Stimulated activated CD4-positive, alpha-beta T cell treated with anti-CD3 and anti-CD28 coated beads, Interleukin-1b, Interleukin-23, amount 100 ng/mL, for 1 hour (primary cell): Measurements from ENCODE around the gene NR5A2.

Source experiments
- DNase-seq, 2 donors: peaks; one replicate each; pipeline ENCODE4 v3.0.0-alpha.2; 2020; ENCODE audit warnings: low read depth in 2 of 2

The NR5A2 gene

DNA sequence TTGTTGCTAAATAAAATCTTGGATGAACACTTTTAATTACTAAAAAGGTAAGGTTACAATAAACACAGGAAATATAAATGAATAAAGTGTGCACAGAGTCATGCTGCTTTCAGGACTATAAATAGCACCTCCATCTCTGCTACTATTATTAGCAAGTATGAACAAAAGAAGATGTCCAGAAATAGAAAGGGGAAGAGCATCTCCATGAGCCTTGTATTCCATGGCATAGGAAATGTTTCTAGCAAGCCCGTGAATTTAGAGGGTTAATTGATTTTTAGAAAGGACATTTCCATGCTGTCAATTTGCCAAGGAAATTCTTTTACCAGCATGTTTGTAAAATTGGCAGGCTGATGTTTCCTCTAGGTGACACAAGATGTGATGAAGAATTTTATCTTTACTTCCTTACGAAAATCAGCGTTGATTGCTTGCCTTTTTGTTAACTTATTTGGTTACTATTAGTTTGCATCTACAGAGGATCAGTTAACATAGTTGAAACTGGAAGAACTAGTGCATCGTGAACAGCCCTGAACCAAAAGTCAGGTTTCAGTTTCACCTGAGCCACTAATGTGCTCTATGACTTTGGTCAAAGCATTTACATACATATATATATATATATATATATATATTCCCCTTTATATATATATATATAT is 45.3 kb downstream of the NR5A2 start:
- no peak for DNase-seq

DNA sequence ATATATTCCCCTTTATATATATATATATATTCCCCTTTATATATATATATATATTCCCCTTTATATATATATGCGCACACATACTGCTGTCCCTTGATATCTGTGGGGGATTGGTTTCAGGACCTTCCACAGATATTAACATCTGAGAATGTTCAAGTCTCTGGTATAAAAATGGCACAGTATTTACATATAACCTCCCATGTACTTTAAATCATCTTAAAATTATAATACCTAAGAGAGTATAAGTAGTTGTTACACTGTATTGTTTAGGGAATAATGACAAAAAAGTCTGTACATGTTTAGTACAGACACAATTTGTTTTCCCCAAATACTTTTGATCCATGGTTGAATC is 45.8 kb downstream of the NR5A2 start:
- no peak for DNase-seq

DNA sequence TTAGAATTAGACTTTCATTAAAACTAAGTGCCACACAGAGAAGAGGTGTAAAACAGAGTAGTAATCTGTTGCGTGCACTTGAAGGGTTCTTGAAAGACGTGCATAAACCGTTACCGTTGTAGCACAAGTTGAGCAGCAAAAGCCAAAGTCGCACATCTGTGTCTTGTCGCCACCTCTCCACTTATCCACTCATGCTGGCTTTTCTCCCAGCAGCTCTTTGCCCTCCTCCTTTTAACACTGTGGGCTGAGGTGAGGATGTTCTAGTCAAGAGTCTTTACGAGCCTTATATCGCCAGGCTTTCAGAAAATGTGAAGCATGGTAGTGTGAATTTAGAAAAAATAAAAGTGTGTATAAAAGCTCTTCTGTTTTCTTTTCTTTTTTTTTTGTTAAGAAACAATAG is 48.0 kb downstream of the NR5A2 start:
- DNase-seq: no peak

DNA sequence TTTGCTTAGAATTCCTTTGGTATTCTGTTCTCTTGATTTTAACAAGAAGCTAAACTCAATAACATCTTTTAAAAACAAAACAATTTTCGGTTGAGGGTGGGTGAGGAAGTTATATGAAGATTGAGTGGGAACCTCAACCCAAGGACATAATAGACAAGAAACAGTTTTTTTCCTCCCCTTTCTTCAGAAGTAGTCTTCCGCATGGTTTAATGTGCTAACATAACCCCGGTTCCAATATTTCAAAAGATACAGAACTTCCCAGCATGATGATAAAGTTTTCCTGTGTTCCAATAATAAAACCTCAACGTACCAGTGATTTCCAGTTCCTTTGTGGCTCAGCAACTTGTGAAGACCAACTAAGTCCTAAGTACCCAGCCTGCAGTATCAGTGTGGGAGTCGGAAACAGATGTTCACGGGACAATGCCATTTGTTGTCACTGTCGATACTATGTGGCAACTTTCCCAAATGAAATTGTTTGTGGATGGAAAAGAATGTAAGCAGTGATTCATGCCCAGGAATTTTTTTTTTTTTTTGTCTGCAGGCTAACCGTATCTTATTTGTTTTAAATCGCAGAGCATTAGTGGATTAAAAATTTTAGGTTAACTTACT is 48.5 kb downstream of the NR5A2 start:
- no peak for DNase-seq

DNA sequence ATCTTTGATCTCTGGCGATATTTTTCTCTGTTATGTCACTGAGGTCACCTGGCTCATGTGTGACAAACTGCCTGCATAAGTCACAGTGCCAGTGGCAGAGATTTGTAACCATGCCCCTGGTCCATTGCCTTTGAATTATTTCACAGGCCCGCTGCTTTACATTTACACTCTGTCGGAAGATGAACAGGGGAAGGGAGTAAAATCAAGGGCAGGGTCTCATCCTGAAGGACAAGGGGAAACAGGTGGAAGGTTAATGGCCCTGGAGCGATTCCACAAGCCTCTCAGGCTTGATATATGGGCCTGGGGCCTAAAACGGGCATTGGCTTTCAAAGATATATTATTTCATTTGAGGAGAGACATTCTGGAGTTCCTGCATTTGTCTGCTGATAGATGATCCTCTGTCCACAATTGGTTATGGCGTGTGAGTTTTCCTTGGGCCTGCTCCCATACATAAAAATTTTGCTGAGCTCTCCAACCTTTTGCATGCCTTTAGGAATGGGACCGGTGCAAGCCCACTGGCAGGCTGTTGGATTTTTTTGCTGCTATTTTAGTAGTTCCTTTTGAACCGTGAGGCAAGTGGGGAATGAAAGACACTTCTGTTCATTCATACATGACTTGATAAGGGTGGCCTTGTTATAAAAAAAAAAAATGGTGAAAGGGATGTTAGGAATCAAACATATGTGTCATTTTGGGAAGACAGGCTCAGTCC is 51.9 kb downstream of the NR5A2 start:
- DNase-seq: no peak

DNA sequence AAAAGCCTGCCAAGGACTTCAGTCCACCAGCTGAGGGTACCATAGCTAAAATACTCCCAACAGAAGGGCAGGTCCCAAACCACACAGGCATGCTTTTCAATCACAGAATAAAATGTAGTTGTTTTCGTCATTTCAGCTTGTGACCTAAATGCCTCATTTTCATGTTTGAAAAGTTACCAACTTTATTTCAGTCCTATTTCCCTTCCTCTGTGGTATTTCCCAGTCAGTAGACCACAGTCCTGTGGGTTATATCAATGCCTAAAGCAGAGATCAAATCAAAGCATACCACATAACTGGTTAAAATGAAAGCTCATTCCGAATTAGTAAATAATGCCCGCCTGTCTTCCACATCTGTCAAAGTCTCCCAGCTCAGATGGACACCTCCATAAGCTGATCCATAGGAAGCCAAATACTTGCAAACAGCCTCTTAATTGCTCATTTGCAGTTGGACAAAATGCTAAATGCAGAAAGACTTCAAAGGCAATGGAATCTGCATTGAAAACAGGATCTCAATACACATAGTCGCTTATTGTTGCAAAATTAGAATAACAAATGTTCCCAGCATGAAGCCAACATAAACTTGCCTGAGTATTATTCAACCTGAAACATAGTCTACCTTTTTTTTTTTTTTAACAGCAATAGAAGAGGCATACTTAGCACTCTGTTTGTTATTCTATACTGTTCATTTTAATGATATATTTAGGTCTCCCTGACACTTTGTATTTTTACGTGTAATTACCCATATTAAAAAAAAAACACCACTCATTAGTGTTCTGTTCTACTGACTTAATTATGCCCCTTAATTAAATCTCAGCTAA is 53.9 kb downstream of the NR5A2 start:
- no peak for DNase-seq

DNA sequence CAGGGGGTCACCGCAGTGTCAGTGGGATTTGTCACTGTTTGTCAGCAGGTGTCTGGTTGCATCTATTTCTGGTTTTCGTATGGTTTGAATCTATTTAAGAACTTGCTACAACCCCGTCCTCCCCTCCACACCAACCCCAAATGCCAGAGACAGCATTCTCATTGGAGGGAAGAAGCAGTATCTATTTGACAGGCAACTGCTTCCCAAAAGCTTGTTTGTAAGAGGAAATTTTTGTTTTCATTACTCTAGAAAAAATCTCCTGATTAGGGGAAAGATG is 54.4 kb downstream of the NR5A2 start:
- no peak for DNase-seq

DNA sequence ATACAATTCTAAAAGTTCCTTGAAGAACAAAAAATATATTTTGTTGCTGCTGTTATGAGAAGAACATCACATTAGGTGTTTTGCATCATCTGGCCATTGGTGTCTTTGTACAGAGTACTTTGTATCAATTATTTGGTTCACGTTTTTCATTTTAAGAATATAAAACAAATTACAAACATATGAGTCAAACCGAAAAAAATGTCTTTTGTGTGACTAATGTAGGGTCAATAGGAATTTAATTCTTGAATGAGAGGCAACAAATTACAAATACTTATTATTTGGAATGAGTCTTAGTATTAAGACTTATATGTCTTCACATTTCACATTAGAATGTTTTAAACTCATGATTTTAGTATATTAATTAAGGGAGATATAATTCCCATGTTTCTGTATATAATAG is 54.8 kb downstream of the NR5A2 start:
- DNase-seq: no peak

DNA sequence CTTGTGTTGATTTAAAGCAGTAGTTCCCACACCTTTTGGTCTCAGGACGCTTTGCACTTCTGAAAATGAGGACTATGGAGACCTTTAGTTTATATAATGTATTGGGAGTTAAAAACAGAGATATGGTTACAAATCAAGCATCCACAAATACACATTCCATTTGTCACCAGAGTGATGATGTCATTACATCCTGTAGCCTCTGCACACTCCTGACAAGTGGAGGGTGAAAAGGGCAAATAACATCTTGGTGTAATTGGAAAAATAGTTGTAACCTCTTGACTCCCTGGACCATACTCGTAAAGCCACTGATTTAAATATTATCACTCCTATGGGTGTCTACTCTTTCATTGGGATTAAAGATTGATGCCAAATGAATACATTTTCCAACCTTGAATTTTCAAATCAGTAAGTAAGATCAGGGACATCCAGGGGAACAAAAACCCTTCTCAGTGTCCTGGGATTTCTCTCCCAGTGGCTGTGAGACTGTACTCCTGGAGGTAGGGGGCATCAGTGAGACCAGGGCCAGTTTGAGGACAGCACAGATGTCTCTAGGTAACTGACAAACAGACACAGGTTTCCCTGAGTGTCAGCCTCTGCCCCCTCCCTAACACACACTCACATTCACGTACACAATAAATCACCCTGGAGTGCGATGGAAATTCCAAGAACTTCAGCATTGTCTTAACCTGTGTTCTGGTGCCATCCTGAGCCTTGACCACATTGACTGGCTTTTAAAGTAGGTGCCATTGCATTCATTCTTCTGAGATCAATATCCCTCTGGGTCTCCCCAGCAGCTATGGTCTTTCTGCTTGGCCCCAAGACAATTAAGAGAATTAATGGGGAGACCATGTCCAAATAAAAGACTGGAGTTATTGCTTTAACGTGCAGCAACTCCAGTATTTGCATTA is 63.0 kb downstream of the NR5A2 start:
- no peak for DNase-seq

DNA sequence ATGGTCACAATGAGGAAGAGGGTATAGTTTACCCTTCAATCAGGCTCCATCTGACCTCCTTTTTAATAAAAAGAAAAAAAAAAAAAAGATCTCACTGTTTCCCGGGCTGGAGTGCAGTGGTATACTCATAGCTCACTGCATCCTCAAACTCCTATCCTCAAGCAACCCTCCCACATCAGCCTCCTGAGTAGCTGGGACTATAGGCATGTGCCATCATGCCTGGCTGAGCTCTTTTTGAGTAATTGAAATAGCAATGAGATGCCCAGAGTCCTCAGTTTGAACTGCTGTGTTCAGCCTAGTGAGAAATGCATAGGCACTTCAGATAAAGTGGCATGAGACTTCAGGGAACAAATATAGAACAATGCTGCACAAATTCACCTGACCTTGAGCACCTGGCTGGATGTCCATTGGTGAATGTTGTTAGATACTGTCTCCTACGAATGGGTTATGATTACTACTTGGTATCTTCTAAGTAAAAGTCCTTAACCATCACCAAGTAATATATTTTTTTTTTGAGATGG is 67.6 kb downstream of the NR5A2 start:
- DNase-seq: no peak

DNA sequence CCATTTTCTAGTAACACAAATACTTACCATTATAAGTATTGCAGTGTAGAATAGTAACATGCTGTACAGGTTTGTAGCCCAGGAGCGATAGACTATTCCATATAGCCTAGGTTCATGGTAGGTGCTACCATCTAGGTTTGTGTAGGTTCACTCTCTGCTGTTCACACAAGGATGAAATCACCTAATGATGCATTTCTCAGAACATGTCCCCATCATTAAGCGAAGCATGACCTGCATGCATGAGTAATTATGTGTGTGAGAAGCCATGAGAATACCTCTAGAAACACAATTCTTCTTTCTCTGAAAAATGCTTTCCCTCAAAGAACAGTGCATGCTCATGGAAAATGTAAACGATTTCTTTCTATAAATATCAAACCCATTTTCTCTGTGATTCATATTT is 69.3 kb downstream of the NR5A2 start:
- DNase-seq: no peak

DNA sequence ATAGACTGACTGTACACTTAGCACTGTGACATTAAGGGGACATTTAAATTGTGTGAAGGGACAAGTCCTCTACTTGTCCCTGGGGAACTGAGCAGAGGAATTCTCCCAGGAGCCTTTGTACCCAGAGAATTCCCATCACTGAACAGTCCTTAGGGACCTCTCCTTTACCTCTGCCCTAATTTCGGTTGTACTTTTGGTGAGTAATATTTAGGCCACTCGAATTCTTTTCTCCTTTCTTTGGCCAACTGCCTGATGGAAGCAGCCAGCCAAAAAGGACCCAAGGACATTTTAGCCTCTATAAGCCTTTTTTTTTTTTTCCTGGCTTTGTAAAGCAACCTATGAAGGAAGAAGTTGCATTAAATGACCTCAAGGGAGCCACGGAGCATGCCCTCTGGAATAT is 71.5 kb downstream of the NR5A2 start:
- DNase-seq: no peak

DNA sequence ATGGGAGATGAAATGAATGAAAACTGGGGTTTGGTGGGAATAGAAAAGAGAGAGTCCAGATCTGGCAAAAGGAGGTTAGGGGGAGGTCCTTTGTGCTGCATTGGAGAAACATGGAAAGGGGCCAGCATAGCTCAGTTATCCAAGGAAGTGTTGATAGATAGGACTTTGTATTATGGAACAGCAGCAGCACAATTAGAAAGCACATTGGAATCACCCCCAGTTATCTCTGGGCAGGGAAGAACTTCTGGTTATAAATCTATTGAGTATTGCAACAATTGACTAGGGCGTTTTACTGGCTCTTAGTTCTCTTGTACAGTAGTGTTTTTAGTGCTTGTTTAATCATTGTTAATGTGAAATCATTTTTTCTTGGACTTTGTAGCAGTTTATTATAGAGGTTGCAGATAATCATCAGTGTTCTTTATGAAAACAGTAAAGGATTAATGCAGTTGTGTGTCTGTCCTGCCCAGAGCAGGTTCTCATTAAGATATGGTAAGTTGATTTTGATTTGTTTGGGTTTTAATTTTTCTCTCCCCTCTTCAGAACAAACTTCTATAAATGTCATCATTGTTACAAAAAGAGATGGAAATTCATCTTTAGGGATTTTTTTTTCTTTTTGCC is 76.6 kb downstream of the NR5A2 start:
- no peak for DNase-seq

DNA sequence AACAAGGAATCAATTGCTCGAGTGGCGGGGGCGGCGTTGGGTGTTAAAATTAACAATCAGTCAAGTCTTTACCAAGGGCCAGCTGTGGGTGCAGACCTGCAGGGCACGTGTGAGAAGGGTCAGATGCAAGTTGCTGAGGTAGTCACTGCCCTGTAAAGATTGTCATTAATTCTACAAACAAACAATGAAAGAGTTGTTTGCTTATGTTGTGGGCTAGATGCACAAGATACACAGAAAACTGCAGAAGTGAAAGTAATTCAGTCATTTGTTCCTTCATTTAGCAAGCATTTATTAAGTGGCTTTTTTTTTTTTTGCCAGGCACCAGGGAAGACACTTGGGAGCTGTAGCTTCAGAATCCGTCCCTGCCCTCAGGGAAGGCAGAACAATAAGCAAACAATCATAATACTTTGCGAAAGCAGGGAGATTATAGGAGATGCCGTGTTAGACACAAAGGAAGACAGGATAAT is 79.5 kb downstream of the NR5A2 start:
- DNase-seq: no peak

DNA sequence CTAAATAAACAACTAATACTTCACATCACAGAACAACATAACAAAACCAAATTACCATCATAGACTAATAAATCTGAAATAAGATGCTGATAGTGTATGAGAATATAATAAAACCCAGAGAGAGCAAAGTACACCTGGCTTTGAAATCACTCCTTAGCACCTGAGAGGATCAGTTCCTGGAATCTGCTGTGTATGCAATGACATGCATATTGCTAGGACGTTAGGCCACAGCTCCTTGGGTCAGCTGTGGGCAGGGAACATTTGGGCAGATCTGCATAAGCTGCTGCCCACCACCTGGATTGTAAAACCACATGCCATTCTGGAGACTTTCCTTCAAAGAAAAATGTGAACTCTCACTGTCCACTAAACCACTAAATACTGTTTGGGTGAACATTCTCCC is 81.1 kb downstream of the NR5A2 start:
- DNase-seq: no peak

DNA sequence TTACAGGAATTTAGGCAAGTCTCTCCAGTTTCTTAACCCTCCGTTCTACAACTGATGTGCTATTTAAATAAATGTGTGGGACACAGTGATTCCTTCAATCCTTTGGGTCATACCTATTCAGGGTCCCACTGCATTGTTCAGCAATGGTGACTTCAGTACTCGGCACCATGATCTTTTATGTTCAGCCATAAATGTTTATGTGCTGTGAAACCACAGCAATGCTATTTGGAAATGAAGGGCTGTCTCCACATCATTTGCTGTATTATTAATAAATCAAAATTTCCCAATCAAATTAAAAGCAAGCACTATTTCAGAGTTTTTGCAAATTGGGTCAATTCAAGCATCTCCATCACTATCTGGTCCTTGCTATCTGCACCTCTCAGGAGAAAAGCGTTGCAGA is 84.8 kb downstream of the NR5A2 start:
- no peak for DNase-seq

DNA sequence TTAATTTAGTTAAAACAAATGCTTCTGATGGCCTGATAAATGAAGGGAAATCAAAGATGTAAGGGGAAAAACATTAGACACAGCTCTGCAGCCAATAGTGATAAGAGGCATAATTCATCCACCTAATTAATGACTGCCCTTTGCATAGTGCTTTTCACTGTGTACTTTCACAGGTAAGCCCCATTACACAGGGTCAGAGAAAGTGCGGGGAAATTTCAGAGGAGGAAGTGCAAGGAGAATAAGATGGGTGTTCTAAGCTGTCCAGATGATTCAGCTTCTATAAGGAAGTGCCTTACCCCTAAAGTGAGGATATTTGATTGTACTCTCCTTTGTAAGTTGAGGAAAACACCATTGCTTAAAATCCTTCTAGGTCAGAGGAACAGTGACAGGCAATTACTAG is 88.0 kb downstream of the NR5A2 start:
- no peak for DNase-seq

DNA sequence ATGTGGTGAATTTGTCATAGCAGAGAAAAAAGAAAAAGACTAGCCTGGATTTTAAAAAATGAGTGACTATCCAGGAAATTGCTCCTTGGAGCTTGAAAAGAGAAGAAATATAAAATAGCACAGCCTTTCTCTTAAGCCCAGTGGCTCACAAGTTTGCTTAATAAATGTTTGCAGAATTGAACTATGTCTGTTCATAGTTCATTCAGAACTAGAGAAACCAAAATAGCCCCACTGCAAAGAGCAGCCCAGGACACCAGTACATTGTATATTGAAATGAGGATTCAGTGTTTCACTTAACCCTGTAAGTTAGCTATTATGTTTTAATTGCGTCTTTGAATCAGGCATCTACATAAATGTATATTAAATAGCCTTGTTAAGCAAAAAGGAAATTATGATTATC is 88.8 kb downstream of the NR5A2 start:
- no peak for DNase-seq

DNA sequence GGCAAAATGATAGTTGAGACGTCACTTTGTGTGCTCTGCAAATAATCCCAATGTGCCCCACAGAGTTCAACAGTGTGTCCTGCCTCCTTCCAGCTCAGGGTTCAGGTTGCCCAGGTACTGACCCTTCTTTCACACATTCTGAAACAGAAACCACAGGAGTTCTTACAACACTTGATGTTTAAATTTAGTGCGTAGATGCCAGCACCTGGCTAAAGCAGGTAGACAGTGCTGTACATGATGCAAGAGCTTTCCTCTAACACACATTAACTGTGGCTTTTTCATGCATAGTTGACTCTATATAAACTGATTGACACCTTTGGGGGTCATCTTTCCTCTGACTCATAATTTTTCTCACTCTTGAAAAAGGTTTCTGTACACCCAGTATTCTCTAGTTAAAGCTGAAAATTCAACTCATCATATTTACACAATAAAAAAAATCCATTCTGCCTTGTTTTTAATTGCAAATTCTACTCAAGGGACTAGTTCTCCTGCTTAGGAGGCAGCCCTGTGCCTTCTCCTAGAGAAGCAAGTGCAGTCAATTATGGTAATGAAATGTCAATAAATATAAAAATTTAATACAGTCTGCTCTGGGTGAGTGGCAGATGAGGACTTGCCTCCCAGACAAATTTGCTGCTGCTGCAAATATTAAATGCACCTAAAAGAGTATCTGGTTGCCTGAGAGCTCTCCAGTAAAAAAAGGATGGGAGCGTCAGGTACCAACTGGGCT is 91.4 kb downstream of the NR5A2 start:
- DNase-seq: no peak

DNA sequence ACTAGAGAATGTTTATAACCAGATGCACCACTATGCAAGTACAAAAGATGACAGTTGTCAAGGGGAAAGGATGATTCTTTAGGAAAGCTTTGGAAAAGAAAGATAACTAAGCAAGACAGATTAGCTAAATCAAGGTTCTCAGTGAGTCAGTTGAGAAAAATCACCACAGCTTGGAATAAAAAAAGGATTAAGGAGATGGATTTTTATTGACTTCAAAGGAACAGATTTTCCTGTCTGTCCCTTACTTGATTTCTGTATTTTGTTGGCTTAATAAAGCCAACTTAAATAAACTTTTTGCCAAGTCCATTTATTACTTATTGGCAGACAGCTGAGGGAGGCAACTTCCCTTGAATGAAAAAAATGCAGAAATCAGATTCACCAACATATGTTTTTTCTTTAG is 93.9 kb downstream of the NR5A2 start:
- no peak for DNase-seq
